GM12878 (cell line): ENCODE measurements around the gene POP7. TPM values are rescaled to one million over a fixed set of nuclear protein-coding genes. Genes with fewer than 3 reads are reported as not detected.

Experiments
- ATAC-seq: fragments of 200-7000 bp; cut with Tn5 transposase; 3 replicates; pipeline ENCODE4 v1.9.1; 2020; ENCODE audit warnings: mild to moderate bottlenecking, moderate library complexity
- BruUV-seq: library from RNA; stranded (reverse); fragments of 400-500 nt; replicated peaks from 2 replicates; lab custom pipeline; 2021; lab: Mats Ljungman, UMichigan
- CTCF ChIA-PET: fragments of 300-600 bp; sonication (Branson Sonifier 250); formaldehyde crosslinking; extraction: SDS; loops from one replicate; lab custom pipeline; 2021; ENCODE audit warnings: inconsistent platforms; lab: Yijun Ruan, JAX
- POLR2A ChIA-PET: fragments of 350-600 bp; formaldehyde crosslinking; extraction: SDS; loops from one replicate; lab custom pipeline; 2021; ENCODE audit warnings: inconsistent platforms; lab: Charles Lee
- RAD21 ChIA-PET: fragments of 300-600 bp; sonication (Branson Sonifier 250); formaldehyde crosslinking; loops from one replicate; lab custom pipeline; 2023; ENCODE audit warnings: antibody characterized with exemption; ENCODE audit not compliant: unreplicated experiment; lab: Charles Lee
- SMC1A ChIA-PET: fragments of 300-600 bp; sonication (Branson Sonifier 250); formaldehyde crosslinking; loops from one replicate; lab custom pipeline; 2023; ENCODE audit not compliant: unreplicated experiment, uncharacterized antibody; lab: Charles Lee
- DNase-seq: peaks from one replicate; pipeline ENCODE4 v3.0.0-alpha.2; 2011; ENCODE audit warnings: low read depth, low spot score
- FAIRE-seq: peaks from 3 replicates; lab custom pipeline; 2011; peaks lifted over from hg19 to GRCh38; lab: Jason Lieb, UNC
- H2AFZ ChIP-seq: 2 replicates; pipeline ENCODE4 v1.6.0; 2011; ENCODE audit warnings: low read depth, low read length, control low read depth; ENCODE audit not compliant: control insufficient read depth
- H3K27ac ChIP-seq: 2 replicates; pipeline ENCODE4 v1.5.1; 2011; ENCODE audit warnings: control low read depth; ENCODE audit not compliant: control insufficient read depth, insufficient read depth
- H3K27me3 ChIP-seq, 2 experiments: replicated peaks in 1 of 2; 2 replicates each; pipeline versions ENCODE4 v1.6.0 to v1.6.1; 2011; ENCODE audit warnings: low read length in 1 of 2; ENCODE audit not compliant: control insufficient read depth in 2 of 2, insufficient read depth in 2 of 2
- H3K36me3 ChIP-seq, 2 experiments: 2 replicates each; pipeline ENCODE4 v1.5.1; 2011; ENCODE audit warnings: low read length in 1 of 2; ENCODE audit not compliant: control insufficient read depth in 2 of 2, insufficient read depth in 2 of 2
- H3K4me1 ChIP-seq: 2 replicates; pipeline ENCODE4 v1.6.1; 2011; ENCODE audit warnings: mild to moderate bottlenecking, low read length, moderate library complexity, mixed read lengths; ENCODE audit not compliant: control insufficient read depth, insufficient read depth
- H3K4me2 ChIP-seq: 2 replicates; pipeline ENCODE4 v1.6.0; 2011; ENCODE audit warnings: control low read depth; ENCODE audit not compliant: control insufficient read depth, insufficient read depth
- H3K4me3 ChIP-seq: fragments of 200-600 bp; sonication (generic); 2 replicates; pipeline ENCODE4 v1.5.1; 2016
- H3K79me2 ChIP-seq: 2 replicates; pipeline ENCODE4 v1.6.0; 2011; ENCODE audit warnings: low read length; ENCODE audit not compliant: control insufficient read depth, insufficient read depth
- H3K9ac ChIP-seq: 2 replicates; pipeline ENCODE4 v1.8.0; 2011; ENCODE audit warnings: low read length, control low read depth, mixed read lengths; ENCODE audit not compliant: control insufficient read depth, insufficient read depth
- H3K9me3 ChIP-seq: replicated peaks from 3 replicates; pipeline ENCODE4 v1.5.1; 2011; ENCODE audit warnings: mild to moderate bottlenecking, low read length; ENCODE audit not compliant: control insufficient read depth, insufficient read depth
- H4K20me1 ChIP-seq: 2 replicates; pipeline ENCODE4 v1.6.0; 2011; ENCODE audit not compliant: control insufficient read depth, insufficient read depth
- ASH2L ChIP-seq: fragments of 300-600, 200-600 bp; sonication (generic); IDR thresholded peaks from 2 replicates; pipeline ENCODE4 v1.6.1; 2017; ENCODE audit warnings: low read depth, mild to moderate bottlenecking, borderline replicate concordance
- EED ChIP-seq: sonication (generic); IDR thresholded peaks from 2 replicates; pipeline ENCODE4 v1.6.1; 2016; ENCODE audit warnings: antibody characterized with exemption, low read depth
- FOXK2 ChIP-seq: fragments of 450-650 bp; IDR thresholded peaks from 2 replicates; pipeline ENCODE4 v1.6.1; 2017; ENCODE audit warnings: mild to moderate bottlenecking, moderate library complexity
- JUND ChIP-seq: IDR thresholded peaks from 2 replicates; pipeline ENCODE4 v1.6.1; 2012; ENCODE audit warnings: low read depth, mild to moderate bottlenecking, low read length, improper control_type of control experiment, moderate library complexity
- KDM1A ChIP-seq: fragments of 200-600 bp; sonication (generic); IDR thresholded peaks from 2 replicates; pipeline ENCODE4 v1.6.1; 2016; ENCODE audit warnings: borderline replicate concordance
- KLF5 ChIP-seq: fragments of 450-650 bp; IDR thresholded peaks from 2 replicates; pipeline ENCODE4 v1.6.1; 2014; ENCODE audit warnings: mild to moderate bottlenecking; ENCODE audit not compliant: partially characterized antibody
- WGBS: methylation state at CpG from one replicate; pipeline ENCODE4 v1.1.6; 2016; ENCODE audit warnings: low lambda C conversion rate; ENCODE audit not compliant: insufficient replicate concordance, insufficient coverage; ENCODE audit errors: missing lambda C conversion rate; 5-methylcytosine and 5-hydroxymethylcytosine counted together
- in situ Hi-C: fragments of 300-500 bp; cut with MboI; formaldehyde crosslinking; loops from 9 replicates; pipeline ENCODE4 v1.14.3; 2018; ENCODE audit warnings: mixed read lengths
- intact Hi-C: fragments of 100-400 bp; cut with micrococcal nuclease; formaldehyde crosslinking; loops from one replicate; pipeline ENCODE4 v1.14.2; 2022; ENCODE audit not compliant: unreplicated experiment
- polyA plus RNA-seq, 11 experiments: library from polyadenylated mRNA; depleted of rRNA in 4 of 11; unstranded in 6 of 11; stranded (reverse) in 5 of 11; fragments of >200 nt; fragmentation: Nextera tagmentation in 4 of 11; fragmentation: Illumina TruSeq in 1 of 11; extraction: Ambion mirVana in 4 of 11; extraction: Trizol in 1 of 11; gene quantifications; 1 replicate in 1 of 11; 2 replicates in 10 of 11; pipeline versions ENCODE4 v1.2.1 to v1.2.3, GENCODE V29; 2011 to 2016; ENCODE audit warnings: inconsistent platforms in 2 of 11, missing spikeins in 2 of 11, low read depth in 1 of 11
- total RNA-seq, 4 experiments: library from RNA; depleted of rRNA in 3 of 4; stranded (reverse); fragments of >200 nt in 3 of 4; fragmentation: Illumina TruSeq in 1 of 4; extraction: Trizol in 1 of 4; gene quantifications; 2 replicates each; pipeline versions ENCODE4 v1.2.1 to v1.2.3, GENCODE V29; 2013 to 2021

Gene POP7
- total and polyA plus RNA-seq, 10 of the 15 experiments (the other 5 are each of a cell fraction or from before 2014, with no cell fraction given): 12.1 to 148 (median 51.7) TPM

DNA sequence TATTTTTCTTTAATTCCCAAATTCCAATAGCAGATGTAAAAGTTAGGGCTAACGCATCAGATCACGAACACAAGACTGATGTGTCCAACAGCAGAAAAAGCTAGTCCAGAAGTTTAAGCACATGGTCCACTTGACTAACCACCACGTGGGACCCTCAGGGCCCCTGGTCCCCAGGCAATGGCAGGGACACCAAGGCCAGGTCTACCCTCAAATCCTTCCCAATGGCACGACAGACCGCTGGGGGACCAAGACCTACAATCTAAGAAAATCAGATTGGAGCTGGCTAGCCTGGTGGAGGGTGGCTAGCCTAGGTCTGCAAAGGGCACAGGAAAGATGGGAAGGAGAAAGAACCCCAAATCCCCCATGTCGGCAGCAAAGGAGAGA, 13.4 kb upstream of the POP7 start:
- no TSS peak for BruUV-seq
- CTCF ChIA-PET: interaction anchor here (0.7 to 8.6 kb wide), 25 partner anchors 13 to 544 kb away, joined by 3 to 134 read pairs (median 4); partner anchors contain the start of genes FBXO24, GNB2, LAMTOR4 and LRCH4
- peaks cover 0 to 8% of the 10 kb centered on the region in 2 experiments; a peak in 3 of 4 replicates for H3K36me3 ChIP-seq
- no peak overlapping the region for H2AFZ ChIP-seq
- no peak for FAIRE-seq
- H3K27ac ChIP-seq: peak overlapping the region; percentile 74; the same call in 1 of the 2 replicates
- in situ Hi-C loops (loop anchor here (25.0 kb wide), 1 partner anchor 230 kb away; the partner anchor contains the start of gene SPACDR), intact Hi-C loops (loop anchor here (5.0 to 10.0 kb wide), 3 partner anchors 60 to 218 kb away; partner anchors contain the start of gene TSC22D4)
- no peaks in the 10 kb centered on the region for H3K27me3 ChIP-seq
- WGBS: 75% methylated on average over 6 of the region's 6 CpGs
- peaks cover 52% of the 10 kb centered on the region for H3K79me2 ChIP-seq
- TF ChIP-seq EED (no peak), JUND (no peak), ASH2L (no peak), KLF5 (no peak), FOXK2 (no peak), KDM1A (no peak)
- ATAC-seq: no peak
- H3K4me2 ChIP-seq: peak overlapping the region; percentile 87
- RAD21 ChIA-PET: interaction anchor here (0.7 to 5.8 kb wide), 11 partner anchors 13 to 161 kb away, joined by 3 to 56 read pairs (median 5); partner anchors contain the start of genes FBXO24, MOSPD3 and POP7
- POLR2A ChIA-PET: interaction anchor here (0.7 to 3.3 kb wide), 4 partner anchors 11 to 133 kb away, joined by 5 to 26 read pairs (median 5); partner anchors contain the start of genes MOSPD3 and POP7
- DNase-seq: no peak
- H3K9me3 ChIP-seq: no peaks in the 10 kb centered on the region
- peak overlapping the region; percentile 95 for H3K4me3 ChIP-seq
- H3K9ac ChIP-seq: peak overlapping the region; percentile 81
- H4K20me1 ChIP-seq: no peaks in the 10 kb centered on the region
- SMC1A ChIA-PET: interaction anchor here (0.9 to 2.8 kb wide), 14 partner anchors 12 to 161 kb away, joined by 3 to 13 read pairs (median 4); partner anchors contain the start of genes FBXO24, LRCH4, MOSPD3 and POP7
- peaks cover 41% of the 10 kb centered on the region for H3K4me1 ChIP-seq
